HG03135 (cell line): ENCODE data around the gene COQ4.

Experiments used
- ATAC-seq: cut with Tn5 transposase; IDR thresholded peaks from one replicate; pipeline ENCODE4 v1.9.1; 2021; ENCODE audit warnings: mild to moderate bottlenecking, moderate library complexity; ENCODE audit not compliant: unreplicated experiment

Gene COQ4

DNA sequence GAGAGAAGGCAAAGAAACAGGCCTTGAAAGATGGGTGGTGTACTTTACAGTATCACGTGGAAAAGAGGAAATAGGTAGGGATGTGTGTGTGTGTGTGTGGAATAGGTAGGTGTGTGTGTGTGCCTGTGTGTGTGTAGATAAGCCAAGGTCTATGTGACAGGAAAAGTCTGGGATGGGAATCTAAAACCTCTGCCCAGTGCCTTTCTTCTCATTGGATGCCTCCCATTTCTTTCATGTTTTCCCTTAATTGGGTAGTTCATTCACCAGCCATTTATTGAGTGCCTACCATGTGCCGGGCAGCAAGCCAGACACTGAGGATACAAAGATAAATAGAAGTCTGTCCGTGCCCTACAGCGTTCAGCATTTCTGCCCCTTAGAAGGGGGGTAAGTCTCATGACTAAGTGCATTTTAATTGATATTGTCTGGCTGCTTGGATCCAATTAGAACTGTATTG, 49.6 kb downstream of the COQ4 start:
- ATAC-seq, result no peak

DNA sequence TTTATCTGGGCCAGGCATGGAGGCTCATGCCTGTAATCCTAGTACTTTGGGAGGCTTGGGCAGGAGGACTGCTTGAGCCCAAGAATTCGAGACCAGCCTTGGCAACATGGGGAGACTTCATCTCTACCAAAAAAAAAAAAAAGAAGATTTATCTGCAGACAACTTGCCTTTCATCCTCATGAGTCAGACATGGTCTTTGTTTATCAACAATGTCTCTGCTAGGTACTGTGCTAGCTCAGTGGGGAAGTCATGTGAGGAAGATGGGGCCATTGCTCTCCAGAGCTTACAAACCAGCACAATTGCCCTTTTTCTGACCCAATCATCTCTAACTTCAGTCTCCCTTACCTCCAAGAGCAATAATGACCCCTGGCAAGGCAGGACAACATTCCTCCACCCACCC, 50.1 kb downstream of the COQ4 start:
- ATAC-seq, result no peak

- ATAC-seq, result no peak
Measured at GRCh38 chr9:128374221-128374675, 51.6 kb downstream of the COQ4 start.

DNA sequence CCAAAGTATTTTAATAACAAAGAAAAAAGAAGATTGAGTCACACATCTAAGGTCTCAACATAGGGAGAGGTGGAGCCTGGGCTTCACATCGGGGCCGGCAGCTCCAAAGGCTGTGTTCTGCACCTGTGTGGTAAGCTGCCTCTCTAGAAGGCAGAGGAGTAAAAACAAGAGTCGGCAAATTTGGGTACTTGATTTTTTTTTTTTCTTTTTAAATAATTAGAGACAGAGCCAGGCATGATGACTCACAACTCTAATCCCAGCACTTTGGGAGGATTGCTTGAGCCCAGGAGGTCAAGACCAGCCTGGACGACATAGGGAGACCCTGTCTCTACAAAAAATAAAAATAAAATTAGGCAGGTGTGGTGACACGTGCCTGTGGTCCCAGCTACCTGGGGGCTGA, 53.2 kb downstream of the COQ4 start:
- no peak for ATAC-seq

- no peak for ATAC-seq
Measured at GRCh38 chr9:128382261-128382660, 59.6 kb downstream of the COQ4 start.

DNA sequence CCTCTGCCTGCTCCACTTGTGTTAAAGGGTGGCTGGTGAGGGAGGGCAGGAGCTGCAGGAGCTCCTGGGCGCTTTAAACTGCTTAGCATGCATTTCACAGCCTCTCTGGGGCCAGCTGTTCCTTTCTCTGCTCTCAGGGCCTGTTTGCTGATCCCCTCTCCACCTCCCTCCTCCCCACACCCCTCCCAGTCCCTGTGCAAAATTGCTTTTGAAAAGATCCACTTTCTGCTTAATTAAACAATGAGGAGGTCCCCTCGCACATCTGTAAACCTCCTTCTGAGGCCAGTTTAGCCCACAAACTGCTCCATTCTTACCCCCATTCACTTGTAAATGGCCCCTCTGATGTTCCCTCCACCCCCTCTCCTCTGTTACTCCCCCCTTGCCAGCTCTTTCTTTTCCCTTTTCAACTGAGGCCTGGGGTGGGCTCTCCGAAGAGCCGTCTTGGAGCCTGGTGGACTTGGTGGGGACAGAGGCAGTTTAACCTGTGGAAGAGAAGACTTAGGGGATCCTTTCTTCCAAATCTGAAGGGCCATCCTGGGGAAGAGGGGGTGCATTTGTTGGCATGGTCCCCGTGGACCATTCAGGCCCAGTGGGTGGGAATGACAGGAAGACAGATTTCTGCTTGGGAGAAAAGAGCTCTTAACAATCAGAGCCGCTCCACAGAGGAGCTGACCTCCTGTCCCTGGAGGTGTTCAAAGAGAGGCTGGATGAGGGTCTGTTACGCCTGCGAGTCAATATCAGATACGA, 60.5 kb downstream of the COQ4 start:
- no peak for ATAC-seq
